ENCODE measurements around the gene CNDP2.

CNDP2 gene

GRCh38 chr18:74495581-74496507 is at the start of gene CNDP2:
TSS of gene CNDP2 (plus strand) at chr18:74496363. CDS start at chr18:74499974, 3,611 bp downstream.
- DNase-seq (ENCODE audit: low read depth in 2 of 2): peak; percentile 99 to 100

GRCh38 chr18:74446631-74447403 is 49.3 kb upstream of the CNDP2 start:
- no peak for DNase-seq (ENCODE audit: low read depth in 2 of 2)

- no peak for DNase-seq (ENCODE audit: low read depth in 2 of 2)
These were observed 48.6 kb upstream of the CNDP2 start for GRCh38 chr18:74447404-74448152.

GRCh38 chr18:74450626-74451025 is 45.5 kb upstream of the CNDP2 start:
- no peak for DNase-seq (ENCODE audit: low read depth in 2 of 2)

GRCh38 chr18:74451148-74451547 is 45.0 kb upstream of the CNDP2 start:
- no peak for DNase-seq (ENCODE audit: low read depth in 2 of 2)

- no peak for DNase-seq (ENCODE audit: low read depth in 2 of 2)
These were observed 43.1 kb upstream of the CNDP2 start for GRCh38 chr18:74453016-74453566.

GRCh38 chr18:74453642-74454198 is 42.4 kb upstream of the CNDP2 start:
- DNase-seq (ENCODE audit: low read depth in 2 of 2): no peak

- DNase-seq (ENCODE audit: low read depth in 2 of 2): no peak
These were observed 41.8 kb upstream of the CNDP2 start for GRCh38 chr18:74454279-74454751.

- DNase-seq (ENCODE audit: low read depth in 2 of 2): no peak
These were observed 40.8 kb upstream of the CNDP2 start for GRCh38 chr18:74455386-74455785.

GRCh38 chr18:74456017-74456348 is 40.2 kb upstream of the CNDP2 start:
- no peak for DNase-seq (ENCODE audit: low read depth in 2 of 2)

- DNase-seq (ENCODE audit: low read depth in 2 of 2): no peak
These were observed 39.7 kb upstream of the CNDP2 start for GRCh38 chr18:74456349-74457042.

- DNase-seq (ENCODE audit: low read depth in 2 of 2): no peak
These were observed 39.0 kb upstream of the CNDP2 start, which contains the start of gene DIPK1C for GRCh38 chr18:74457043-74457724. TSS of gene DIPK1C (minus strand) at chr18:74457308. CDS start at chr18:74457259, 49 bp downstream.

- no peak for DNase-seq (ENCODE audit: low read depth in 2 of 2)
These were observed 38.3 kb upstream of the CNDP2 start for GRCh38 chr18:74457725-74458421.

- no peak for DNase-seq (ENCODE audit: low read depth in 2 of 2)
These were observed 36.3 kb upstream of the CNDP2 start for GRCh38 chr18:74459889-74460288.

GRCh38 chr18:74460825-74461224 is 35.3 kb upstream of the CNDP2 start:
- no peak for DNase-seq (ENCODE audit: low read depth in 2 of 2)

- no peak for DNase-seq (ENCODE audit: low read depth in 2 of 2)
These were observed 32.9 kb upstream of the CNDP2 start for GRCh38 chr18:74463254-74463653.

GRCh38 chr18:74463983-74464382 is 32.2 kb upstream of the CNDP2 start:
- DNase-seq (ENCODE audit: low read depth in 2 of 2): no peak

GRCh38 chr18:74465775-74466174 is 30.4 kb upstream of the CNDP2 start:
- no peak for DNase-seq (ENCODE audit: low read depth in 2 of 2)

GRCh38 chr18:74468547-74469061 is 27.6 kb upstream of the CNDP2 start:
- DNase-seq (ENCODE audit: low read depth in 2 of 2): no peak
